HepG2 (cell line): ENCODE measurements around the gene BCO2. TPM values are rescaled to one million over a fixed set of nuclear protein-coding genes. Genes with fewer than 3 reads are reported as not detected.

Experiments
- ATAC-seq: fragments of 200-7000 bp; cut with Tn5 transposase; 3 replicates; pipeline ENCODE4 v1.9.1; 2020; ENCODE audit warnings: mild to moderate bottlenecking, moderate library complexity
- BruUV-seq: library from RNA; stranded (reverse); fragments of 400-500 nt; replicated peaks from 2 replicates; lab custom pipeline; 2021; lab: Mats Ljungman, UMichigan
- CTCF ChIA-PET: fragments of 300-600 bp; formaldehyde crosslinking; extraction: SDS; loops from one replicate; lab custom pipeline; 2021; ENCODE audit warnings: low total read pairs, inconsistent platforms, low intra/inter-chr PET ratio; lab: Yijun Ruan, JAX
- POLR2A ChIA-PET: fragments of 350-600 bp; sonication (Branson Sonifier 250); formaldehyde crosslinking; loops from one replicate; lab custom pipeline; 2020; ENCODE audit warnings: antibody characterized with exemption, inconsistent platforms; lab: Yijun Ruan, JAX
- DNase-seq: peaks from one replicate; pipeline ENCODE4 v3.0.0-alpha.2; 2015; ENCODE audit warnings: low spot score
- FAIRE-seq: peaks from 3 replicates; lab custom pipeline; 2011; peaks lifted over from hg19 to GRCh38; lab: Jason Lieb, UNC
- H2AFZ ChIP-seq: one replicate; pipeline ENCODE4 v1.6.1; 2011; ENCODE audit warnings: low read length, inconsistent platforms
- H3K27ac ChIP-seq: fragments of 300-600 bp; 3 replicates; pipeline ENCODE4 v1.8.0; 2011; ENCODE audit warnings: mixed run types, mild to moderate bottlenecking, mixed read lengths, low read length, inconsistent platforms; ENCODE audit not compliant: insufficient read depth; ENCODE audit errors: extremely low read length
- H3K27me3 ChIP-seq, 2 experiments: fragments of 200-600 bp in 1 of 2; 2 replicates in 1 of 2; 3 replicates in 1 of 2; pipeline versions ENCODE4 v1.6.0 to v1.8.0; 2011; ENCODE audit warnings: low read length in 2 of 2, mild to moderate bottlenecking in 2 of 2, moderate library complexity in 2 of 2, inconsistent platforms in 1 of 2; ENCODE audit not compliant: insufficient read depth in 2 of 2, control insufficient read depth in 1 of 2
- H3K36me3 ChIP-seq, 2 experiments: fragments of 200-600 bp in 1 of 2; replicated peaks in 1 of 2; 2 replicates in 1 of 2; 3 replicates in 1 of 2; pipeline versions ENCODE4 v1.5.1 to v1.8.0; 2011; ENCODE audit warnings: low read length in 2 of 2, inconsistent platforms in 1 of 2; ENCODE audit not compliant: insufficient read depth in 2 of 2, control insufficient read depth in 1 of 2
- H3K4me1 ChIP-seq: 2 replicates; pipeline ENCODE4 v1.5.1; 2012; ENCODE audit warnings: low read length, inconsistent platforms; ENCODE audit not compliant: insufficient read depth
- H3K4me2 ChIP-seq: 2 replicates; pipeline ENCODE4 v1.6.0; 2011; ENCODE audit warnings: low read depth, low read length, inconsistent platforms
- H3K4me3 ChIP-seq, 3 experiments: fragments of 200-600 bp in 1 of 3; sonication (generic), shearing (Covaris generic) in 1 of 3; replicated peaks in 1 of 3; 2 replicates each; pipeline ENCODE4 v1.5.1; 2011 to 2016; ENCODE audit warnings: low read length in 3 of 3, inconsistent platforms in 2 of 3, low read depth in 2 of 3, mild to moderate bottlenecking in 2 of 3, control low read depth in 1 of 3, mixed read lengths in 1 of 3; ENCODE audit not compliant: insufficient read depth in 1 of 3
- H3K79me2 ChIP-seq: one replicate; pipeline ENCODE4 v1.6.1; 2011; ENCODE audit warnings: low read length, inconsistent platforms; ENCODE audit not compliant: insufficient read depth
- H3K9ac ChIP-seq: 2 replicates; pipeline ENCODE4 v1.6.0; 2011; ENCODE audit warnings: mild to moderate bottlenecking, low read depth, low read length, inconsistent platforms; ENCODE audit not compliant: insufficient read depth
- H3K9me3 ChIP-seq: 2 replicates; pipeline ENCODE4 v1.5.1; 2012; ENCODE audit warnings: mild to moderate bottlenecking, low read length
- H4K20me1 ChIP-seq: 2 replicates; pipeline ENCODE4 v1.6.0; 2011; ENCODE audit warnings: inconsistent platforms, mild to moderate bottlenecking, low read length, moderate library complexity; ENCODE audit not compliant: insufficient read depth
- CREB1 ChIP-seq, 2 experiments: fragments of 450-650 bp in 1 of 2; IDR thresholded peaks; 2 replicates each; pipeline ENCODE4 v1.6.1; 2016 to 2017; ENCODE audit warnings: control low read depth in 1 of 2, mild to moderate bottlenecking in 1 of 2, missing compliant biosample characterization in 1 of 2, missing genetic modification characterization in 1 of 2
- CREB3 ChIP-seq: sonication (generic); formaldehyde crosslinking; IDR thresholded peaks from 2 replicates; pipeline ENCODE4 v1.5.0; 2020; ENCODE audit warnings: missing genetic modification reagents
- FOSL1 ChIP-seq: sonication (generic); formaldehyde crosslinking; IDR thresholded peaks from 2 replicates; pipeline ENCODE4 v1.9.0; 2021; ENCODE audit warnings: missing genetic modification reagents, borderline replicate concordance
- SPEN ChIP-seq: sonication (generic); formaldehyde crosslinking; IDR thresholded peaks from 2 replicates; pipeline ENCODE4 v1.5.1; 2020; ENCODE audit warnings: low read depth, mild to moderate bottlenecking, missing genetic modification reagents
- UBTF ChIP-seq: sonication (generic); formaldehyde crosslinking; IDR thresholded peaks from 2 replicates; pipeline ENCODE4 v1.4.0; 2020; ENCODE audit warnings: mild to moderate bottlenecking, missing genetic modification reagents
- ZNF264 ChIP-seq: sonication (generic); formaldehyde crosslinking; IDR thresholded peaks from 2 replicates; pipeline ENCODE4 v1.4.0; 2020; ENCODE audit warnings: missing genetic modification reagents
- ZNF761 ChIP-seq: sonication (generic); formaldehyde crosslinking; conservative IDR thresholded peaks from 2 replicates; pipeline ENCODE4 v1.4.0; 2020; ENCODE audit warnings: mild to moderate bottlenecking, missing genetic modification reagents
- ZNF766 ChIP-seq: sonication (generic); formaldehyde crosslinking; IDR thresholded peaks from 2 replicates; pipeline ENCODE4 v1.5.0; 2020; ENCODE audit warnings: missing genetic modification reagents, borderline replicate concordance
- WGBS: methylation state at CpG from one replicate; pipeline ENCODE4 v1.1.6; 2017; ENCODE audit warnings: low lambda C conversion rate; 5-methylcytosine and 5-hydroxymethylcytosine counted together
- in situ Hi-C: cut with HindIII; loops from 2 replicates; pipeline ENCODE4 v1.10.0; 2017; ENCODE audit warnings: low pct_unique_long_range_greater_than_20kb; ENCODE audit not compliant: extremely low pct_ligation_motif_present
- intact Hi-C: fragments of 100-400 bp; cut with micrococcal nuclease; formaldehyde crosslinking; loops from one replicate; pipeline ENCODE4 v1.10.0; 2022; ENCODE audit not compliant: unreplicated experiment
- polyA plus RNA-seq, 8 experiments: library from polyadenylated mRNA; depleted of rRNA in 3 of 8; stranded (reverse) in 7 of 8; unstranded in 1 of 8; fragments of >200 nt; fragmentation: Illumina TruSeq in 4 of 8; extraction: Trizol in 4 of 8; gene quantifications; 2 replicates each; pipeline versions ENCODE4 v1.2.1 to v1.2.3, GENCODE V29; 2011 to 2016; ENCODE audit warnings: low read depth in 4 of 8, missing spikeins in 1 of 8, mixed read lengths in 1 of 8; ENCODE audit not compliant: insufficient read depth in 1 of 8
- total RNA-seq, 5 experiments: library from RNA; depleted of rRNA; stranded (reverse); fragments of >200 nt; fragmentation: Illumina TruSeq; extraction: Trizol; gene quantifications; 2 replicates each; pipeline ENCODE4 v1.2.3, GENCODE V29; 2016; ENCODE audit warnings: low read depth in 1 of 5

The BCO2 gene
- total and polyA plus RNA-seq, 2 of the 13 experiments (the other 11 are each of a cell fraction or from before 2014, with no cell fraction given): 0.38 to 0.58 TPM

DNA sequence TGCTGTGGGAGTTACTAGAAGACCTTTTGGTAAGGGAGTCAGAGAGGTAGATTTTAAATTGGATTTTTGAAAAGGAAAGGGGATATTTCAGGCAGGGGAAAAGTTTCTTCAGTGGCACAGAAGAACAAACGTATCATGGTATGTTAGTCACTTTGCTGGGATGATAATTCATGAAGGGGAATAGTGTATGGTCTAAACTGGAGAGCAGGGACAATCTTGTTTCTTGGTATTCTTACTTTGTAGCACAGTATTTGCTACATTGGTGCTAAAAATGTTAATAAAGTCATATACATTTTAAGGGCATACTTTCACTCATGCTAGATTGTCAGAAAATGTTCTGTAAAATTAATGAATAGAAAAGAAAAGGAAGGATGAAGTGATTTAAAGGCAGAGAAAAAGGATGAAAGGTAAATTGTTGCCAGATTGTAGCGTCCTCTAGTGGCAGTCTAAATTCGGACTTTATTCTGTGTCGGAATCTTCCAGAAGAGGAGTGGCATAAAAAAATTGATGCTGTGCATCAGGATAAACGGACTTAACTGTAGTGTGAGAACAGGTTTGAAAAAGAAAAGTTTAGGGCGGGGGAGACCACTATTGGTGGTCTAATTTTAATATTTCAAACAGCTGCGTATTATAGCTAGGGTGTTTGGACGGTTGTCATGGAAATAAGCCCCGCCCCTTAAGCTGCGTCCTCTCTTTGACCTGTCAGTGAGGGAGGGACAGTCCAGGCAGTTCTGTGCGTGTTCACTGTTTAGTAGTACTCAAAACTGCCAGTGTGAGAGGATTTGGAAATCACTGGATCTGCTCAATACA lies at the start of gene BCO2 (continued):
- no peak for TF ChIP-seq UBTF (CRISPR knock-in tag)
- TF ChIP-seq SPEN: no peak

DNA sequence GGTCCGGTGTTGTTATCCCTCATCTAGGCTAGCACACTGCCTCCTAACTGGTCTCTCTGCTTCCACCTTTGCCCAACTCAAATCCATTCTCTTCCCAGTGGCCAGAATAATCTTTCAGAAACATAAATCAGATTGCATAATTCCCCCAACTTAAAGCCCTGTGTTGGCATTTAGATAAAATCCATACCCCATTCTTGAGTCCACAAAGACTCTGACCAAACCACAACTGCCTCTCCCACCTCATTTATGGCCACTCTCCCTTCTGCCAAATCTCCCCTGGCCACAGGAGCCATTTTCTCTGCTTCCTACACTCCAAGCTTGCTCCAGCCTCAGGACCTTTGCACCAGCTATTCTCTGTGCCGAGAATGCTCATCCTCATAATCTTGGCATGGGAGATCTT lies 48.3 kb upstream of the BCO2 start:
- WGBS: 95% methylated on average over 2 of the region's 2 CpGs
- Histone ChIP-seq H3K4me2 (no peak overlapping the region), H3K79me2 (no peaks in the 10 kb centered on the region), H3K4me1 (no peaks in the 10 kb centered on the region), H2AFZ (no peak overlapping the region), H3K27ac (no peak overlapping the region), H3K9ac (no peak overlapping the region), H3K36me3 (no peaks in the 10 kb centered on the region), H3K9me3 (no peaks in the 10 kb centered on the region), H3K4me3 (no peak overlapping the region), H3K27me3 (no peaks in the 10 kb centered on the region), H4K20me1 (no peaks in the 10 kb centered on the region)
- BruUV-seq: no TSS peak
- CTCF ChIA-PET: no interaction called here
- TF ChIP-seq ZNF264 (CRISPR knock-in tag) (no peak), CREB3 (no peak), CREB1 (IDR thresholded peaks at IDR 0.05) (no peak), CREB1 (CRISPR knock-in tag; IDR thresholded peaks at IDR 0.05) (no peak), ZNF766 (CRISPR knock-in tag) (no peak), ZNF761 (no peak), FOSL1 (CRISPR knock-in tag) (no peak)
- intact Hi-C loops: no loop called here
- POLR2A ChIA-PET: no interaction called here
- FAIRE-seq (no peak), DNase-seq (no peak), ATAC-seq (no peak)
- in situ Hi-C loops: no loop called here
